HG03045 (cell line): ENCODE measurements around the gene DNAJB12.
"Not testable (repeated sequence)": the region's sequence is repeated elsewhere in the genome, so short reads cannot be mapped to it uniquely, and the experiment has no call there.

Experiments
- ATAC-seq: cut with Tn5 transposase; IDR thresholded peaks from one replicate; pipeline ENCODE4 v1.9.1; 2021; ENCODE audit warnings: mild to moderate bottlenecking, moderate library complexity; ENCODE audit not compliant: unreplicated experiment

The DNAJB12 gene

DNA sequence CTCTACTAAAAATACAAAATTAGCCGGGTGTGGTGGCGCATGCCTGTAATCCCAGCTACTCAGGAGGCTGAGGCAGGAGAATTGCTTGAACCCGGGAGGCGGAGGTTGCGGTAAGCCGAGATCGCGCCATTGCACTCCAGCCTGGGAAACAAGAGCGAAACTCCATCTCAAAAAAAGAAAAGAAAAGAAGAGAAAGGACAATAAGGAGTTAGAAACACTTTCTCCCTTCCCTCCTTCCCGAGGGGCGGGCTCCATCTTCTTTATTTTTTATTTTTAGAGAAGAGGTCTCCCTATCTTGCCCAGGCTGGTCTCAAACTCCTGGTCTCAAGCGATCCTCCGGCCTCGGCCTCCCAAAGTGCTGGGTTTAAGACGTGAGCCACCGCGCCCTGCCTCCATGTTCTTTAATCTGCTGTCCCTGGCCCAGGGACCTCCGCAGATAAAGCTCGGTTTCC lies 57.9 kb downstream of the DNAJB12 start:
- not testable (repeated sequence) for ATAC-seq

DNA sequence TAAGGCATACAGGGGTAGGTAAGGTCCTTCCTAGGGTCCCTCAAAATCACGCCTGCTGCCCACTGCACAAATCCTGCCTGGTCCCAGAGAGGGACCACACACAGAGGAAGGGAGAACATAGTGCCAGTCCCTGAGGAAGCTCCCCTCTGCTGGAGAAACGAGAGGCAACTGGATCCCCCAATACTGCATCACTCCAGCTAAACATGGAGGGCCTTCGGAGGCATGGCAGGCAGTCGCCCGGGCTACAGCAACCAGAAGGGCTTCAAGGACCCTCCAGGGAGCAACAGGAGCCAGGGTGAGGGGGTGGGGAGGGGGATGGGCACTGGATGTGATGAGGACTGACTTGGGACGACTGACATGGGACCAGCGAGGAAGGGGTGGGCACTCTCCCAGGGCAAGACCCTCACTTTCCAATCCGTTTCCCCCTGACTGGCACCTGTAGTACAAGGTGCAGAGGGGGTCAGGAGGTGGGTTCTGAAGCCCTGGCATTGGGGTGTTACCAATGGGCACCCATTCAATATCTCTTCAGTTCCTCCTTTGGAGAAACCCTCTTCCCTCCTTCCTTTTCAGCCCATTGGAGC lies 59.3 kb downstream of the DNAJB12 start:
- no peak for ATAC-seq

DNA sequence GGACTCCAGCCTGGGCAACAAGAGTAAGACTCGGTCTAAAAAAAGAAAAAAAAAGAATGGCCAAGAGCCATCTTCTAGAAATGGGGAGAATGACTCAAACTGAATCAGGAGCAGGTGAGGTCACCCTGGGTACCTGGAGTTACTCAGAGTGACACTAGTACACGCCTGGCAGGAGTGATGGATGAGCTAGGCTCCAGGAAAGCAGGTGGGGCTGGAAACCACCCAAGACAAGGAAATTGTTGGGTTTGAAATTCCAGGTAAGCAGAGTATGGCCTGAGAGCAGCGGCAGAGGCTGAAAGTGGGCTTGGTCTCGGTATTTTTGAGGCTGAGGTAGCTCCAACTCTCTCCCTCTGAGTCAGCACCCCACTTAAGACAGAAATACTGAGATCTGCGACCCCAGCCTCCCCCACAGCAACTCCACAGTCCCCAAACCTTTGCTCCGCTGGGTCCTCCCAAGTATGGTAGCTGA lies 62.5 kb downstream of the DNAJB12 start:
- ATAC-seq = no peak

DNA sequence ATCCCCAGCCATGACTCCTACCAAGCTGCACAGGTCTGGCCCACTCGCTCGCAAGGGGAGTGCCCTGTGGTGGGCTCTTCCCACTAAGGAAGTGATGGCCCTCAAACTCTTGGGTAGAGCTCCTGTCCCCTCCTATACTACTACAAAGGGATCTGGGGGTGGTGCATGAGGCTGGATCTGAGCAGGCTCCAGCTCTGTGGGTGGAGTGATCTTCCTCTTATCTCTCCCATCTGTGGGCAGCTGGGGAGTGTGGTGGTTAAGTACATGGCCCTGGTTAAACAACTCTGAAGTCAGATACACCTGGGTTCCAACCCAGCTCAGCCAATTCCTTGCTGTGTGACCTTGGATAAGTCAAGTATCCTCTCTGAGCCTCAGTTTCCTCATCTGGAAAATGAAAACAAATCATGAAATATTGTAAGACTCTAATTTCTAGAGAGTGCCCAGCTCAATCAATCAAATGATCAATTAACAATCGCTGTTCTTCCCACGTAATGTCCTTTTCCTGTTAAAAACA lies 63.6 kb downstream of the DNAJB12 start:
- ATAC-seq = no peak

DNA sequence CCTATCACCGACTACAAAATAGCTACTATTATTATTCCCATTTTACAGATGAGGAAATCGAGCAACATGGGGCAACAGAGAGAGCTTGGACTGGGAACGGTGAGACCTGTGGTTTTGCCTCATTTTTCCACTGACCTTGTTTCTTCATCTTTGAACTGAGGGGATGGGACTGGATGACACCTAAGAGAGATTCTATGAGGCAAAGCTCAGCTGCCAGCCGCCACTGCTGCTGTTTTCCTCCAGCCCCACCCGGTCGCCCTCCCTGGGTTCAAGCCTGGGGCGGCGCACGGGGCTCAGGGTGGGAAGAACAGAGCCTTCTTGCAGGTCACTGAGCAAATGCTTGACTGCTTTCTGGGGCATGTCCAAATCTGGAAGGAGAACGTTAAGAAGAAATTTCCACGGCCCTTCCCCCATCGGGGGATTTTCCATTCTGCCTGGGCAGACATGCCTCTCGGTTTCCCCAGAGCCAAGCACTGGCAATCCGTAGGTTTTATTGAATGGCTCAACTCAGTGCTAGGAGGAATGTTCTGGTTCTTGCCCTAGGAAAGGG lies 68.7 kb downstream of the DNAJB12 start:
- no peak for ATAC-seq

DNA sequence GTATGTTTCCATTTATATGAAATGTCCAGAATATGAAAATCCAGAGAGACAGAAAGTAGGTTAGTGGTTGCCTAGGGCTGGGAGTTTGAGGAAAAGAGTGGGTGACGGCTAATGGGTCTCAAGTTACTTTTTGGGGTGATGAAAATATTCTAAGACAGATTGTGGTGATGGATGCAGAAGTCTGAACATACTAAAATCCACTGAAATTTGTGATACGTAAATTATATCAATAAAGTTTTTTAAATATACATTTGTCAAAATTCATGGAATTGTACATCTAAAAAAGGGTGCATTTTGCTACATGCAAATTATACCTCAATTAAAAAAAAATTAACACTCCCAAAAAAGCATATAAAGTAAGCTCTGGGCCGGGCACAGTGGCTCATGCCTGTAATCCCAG lies 71.6 kb downstream of the DNAJB12 start:
- ATAC-seq = no peak
